ENCODE data around the gene CEP128. TPM values are rescaled to one million over a fixed set of nuclear protein-coding genes. Genes with fewer than 3 reads are reported as not detected.

The CEP128 gene
- total RNA-seq, 2 experiments from 2014 or later = 18.6 to 21.6 TPM

DNA sequence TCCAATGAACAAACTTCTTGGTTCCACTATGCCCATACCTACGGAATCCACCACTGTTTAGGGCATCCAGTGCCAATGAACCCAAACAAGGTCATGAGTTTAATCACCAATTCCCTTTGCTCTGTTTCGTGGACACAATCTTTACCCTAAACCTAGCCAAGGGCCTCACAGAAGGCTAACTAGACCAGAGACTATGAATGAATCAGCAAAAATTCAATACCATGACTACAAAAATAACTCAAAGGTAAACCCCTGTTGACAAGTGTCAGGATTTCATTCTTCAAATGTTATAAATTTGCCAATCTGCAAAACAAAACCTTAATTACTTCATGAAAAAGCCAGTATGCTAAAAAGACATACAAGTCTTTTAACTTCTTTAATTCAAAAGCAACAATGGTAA lies 96.7 kb downstream of the CEP128 start:
- H3K9me3 Mint-ChIP-seq (ENCODE audit: low read depth) = no peaks in the 10 kb centered on the region
- no peaks in the 10 kb centered on the region for H3K36me3 Mint-ChIP-seq (ENCODE audit: low read depth)
- POLR2A ChIA-PET = no interaction called here
- no peak overlapping the region for H3K27ac Mint-ChIP-seq
- intact Hi-C loops (cut with DNase I, micrococcal nuclease) = no loop called here
- H3K27me3 Mint-ChIP-seq = no peaks in the 10 kb centered on the region
- no peak for ATAC-seq
- CTCF ChIA-PET = no interaction called here
- no peak overlapping the region for H3K4me3 Mint-ChIP-seq
- DNase-seq = no peak
- no peaks in the 10 kb centered on the region for H3K4me1 Mint-ChIP-seq

GRCh38 chr14:80839743-80840142 lies 101.8 kb downstream of the CEP128 start:
- no peak overlapping the region for H3K4me3 Mint-ChIP-seq
- no peak overlapping the region for H3K27ac Mint-ChIP-seq
- H3K4me1 Mint-ChIP-seq = no peaks in the 10 kb centered on the region
- DNase-seq = no peak
- no peaks in the 10 kb centered on the region for H3K27me3 Mint-ChIP-seq
- intact Hi-C loops (cut with DNase I, micrococcal nuclease) = no loop called here
- ChIA-PET CTCF (interaction anchor here (4.2 kb wide), 1 partner anchor 10 kb away, joined by 19 read pairs; no protein-coding TSS in a partner anchor), POLR2A (no interaction called here)
- peaks cover 2% of the 10 kb centered on the region for H3K36me3 Mint-ChIP-seq (ENCODE audit: low read depth)
- ATAC-seq = no peak
- H3K9me3 Mint-ChIP-seq (ENCODE audit: low read depth) = no peaks in the 10 kb centered on the region

DNA sequence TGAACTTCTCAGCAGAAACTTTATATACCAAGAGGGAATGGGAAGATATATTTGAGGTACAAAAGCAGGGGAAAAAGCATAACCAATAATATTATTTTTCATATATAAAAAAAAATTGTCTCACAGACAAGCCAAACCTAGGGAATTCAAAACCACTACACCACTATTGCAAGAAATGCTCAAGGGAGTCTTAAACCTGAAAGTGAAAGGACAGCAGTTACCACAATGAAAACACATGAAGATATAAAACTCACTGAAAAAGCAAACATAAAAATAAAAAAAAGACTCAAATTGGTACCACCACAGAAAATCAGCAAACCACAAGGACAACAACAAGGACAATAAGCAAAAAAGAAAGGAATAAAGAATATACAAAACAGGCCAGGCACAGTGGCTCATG lies 131.9 kb downstream of the CEP128 start:
- CTCF ChIA-PET = no interaction called here
- Mint-ChIP-seq H3K27ac (no peak overlapping the region), H3K9me3 (ENCODE audit: low read depth) (peaks cover 28% of the 10 kb centered on the region), H3K36me3 (ENCODE audit: low read depth) (peaks cover 28% of the 10 kb centered on the region), H3K4me3 (no peak overlapping the region), H3K27me3 (no peaks in the 10 kb centered on the region), H3K4me1 (no peaks in the 10 kb centered on the region)
- POLR2A ChIA-PET = no interaction called here
- DNase-seq (no peak), ATAC-seq (no peak)
- intact Hi-C loops (cut with DNase I, micrococcal nuclease) = no loop called here

- H3K36me3 Mint-ChIP-seq (ENCODE audit: low read depth) = peaks cover 32% of the 10 kb centered on the region
- H3K27ac Mint-ChIP-seq = no peak overlapping the region
- CTCF ChIA-PET = no interaction called here
- no peaks in the 10 kb centered on the region for H3K27me3 Mint-ChIP-seq
- no peak for DNase-seq
- no peak for ATAC-seq
- H3K9me3 Mint-ChIP-seq (ENCODE audit: low read depth) = peaks cover 21% of the 10 kb centered on the region
- no peaks in the 10 kb centered on the region for H3K4me1 Mint-ChIP-seq
- POLR2A ChIA-PET = no interaction called here
- intact Hi-C loops (cut with DNase I, micrococcal nuclease) = no loop called here
- H3K4me3 Mint-ChIP-seq = no peak overlapping the region
These were observed 136.4 kb downstream of the CEP128 start for GRCh38 chr14:80805136-80805535.

DNA sequence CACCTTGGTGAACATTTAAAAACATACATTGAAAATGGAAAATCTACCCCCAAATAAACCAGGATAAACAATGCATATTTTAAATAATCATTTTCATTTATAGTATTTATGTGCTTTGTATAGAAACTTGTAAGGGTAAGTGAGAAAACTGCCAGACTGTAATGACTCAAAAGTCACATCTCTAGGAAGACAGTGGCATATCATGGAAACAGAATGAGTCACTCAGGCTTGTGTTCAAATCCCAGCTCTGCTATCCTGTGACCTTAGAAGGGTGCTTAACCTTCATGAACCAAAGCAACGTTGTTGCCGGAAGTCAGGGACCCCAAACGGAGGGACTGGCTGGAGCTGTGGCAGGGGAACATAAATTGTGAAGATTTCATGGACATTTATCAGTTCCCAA lies 142.7 kb downstream of the CEP128 start:
- no peak for DNase-seq
- H3K27me3 Mint-ChIP-seq = no peaks in the 10 kb centered on the region
- intact Hi-C loops (cut with DNase I, micrococcal nuclease) = no loop called here
- no peak overlapping the region for H3K27ac Mint-ChIP-seq
- peaks cover 22% of the 10 kb centered on the region for H3K36me3 Mint-ChIP-seq (ENCODE audit: low read depth)
- no peak overlapping the region for H3K4me3 Mint-ChIP-seq
- ATAC-seq = no peak
- ChIA-PET POLR2A (no interaction called here), CTCF (interaction anchor here (0.7 kb wide), 1 partner anchor 397 kb away, joined by 3 read pairs; no protein-coding TSS in a partner anchor)
- H3K4me1 Mint-ChIP-seq = no peaks in the 10 kb centered on the region
- H3K9me3 Mint-ChIP-seq (ENCODE audit: low read depth) = peaks cover 10% of the 10 kb centered on the region

GRCh38 chr14:80798211-80798610 lies 143.3 kb downstream of the CEP128 start:
- Mint-ChIP-seq H3K9me3 (ENCODE audit: low read depth) (peaks cover 10% of the 10 kb centered on the region), H3K36me3 (ENCODE audit: low read depth) (peaks cover 22% of the 10 kb centered on the region), H3K4me3 (no peak overlapping the region), H3K27ac (no peak overlapping the region), H3K4me1 (no peaks in the 10 kb centered on the region), H3K27me3 (no peaks in the 10 kb centered on the region)
- intact Hi-C loops (cut with DNase I, micrococcal nuclease) = no loop called here
- CTCF ChIA-PET = no interaction called here
- POLR2A ChIA-PET = no interaction called here
- ATAC-seq (no peak), DNase-seq (no peak)

DNA sequence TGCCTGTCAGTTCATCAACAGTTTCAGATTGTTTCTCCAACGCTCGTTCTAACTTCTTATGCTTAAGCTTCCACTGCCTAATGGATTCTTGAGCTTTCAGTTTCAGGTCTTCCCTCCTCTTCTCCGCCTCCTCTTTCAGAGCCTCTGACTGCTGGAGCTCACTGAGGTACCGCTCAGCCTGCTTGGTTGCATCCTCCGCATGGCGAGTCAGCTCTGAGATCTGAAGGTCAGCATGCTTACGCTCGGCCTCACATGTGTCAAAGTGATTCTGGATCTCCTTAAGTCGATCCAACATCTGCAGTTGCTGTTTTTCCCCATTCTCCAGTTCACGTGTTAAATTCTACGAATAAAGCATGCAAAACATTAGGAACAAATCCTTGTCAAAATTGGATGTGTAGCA lies 148.8 kb downstream of the CEP128 start:
- DNase-seq (no peak), ATAC-seq (no peak)
- POLR2A ChIA-PET = no interaction called here
- CTCF ChIA-PET = interaction anchor here (1.1 kb wide), 1 partner anchor 194 kb away, joined by 3 read pairs; no protein-coding TSS in a partner anchor
- Mint-ChIP-seq H3K4me3 (no peak overlapping the region), H3K27me3 (no peaks in the 10 kb centered on the region), H3K27ac (no peak overlapping the region), H3K4me1 (no peaks in the 10 kb centered on the region), H3K9me3 (ENCODE audit: low read depth) (no peaks in the 10 kb centered on the region), H3K36me3 (ENCODE audit: low read depth) (peaks cover 10% of the 10 kb centered on the region)
- intact Hi-C loops (cut with DNase I, micrococcal nuclease) = no loop called here

DNA sequence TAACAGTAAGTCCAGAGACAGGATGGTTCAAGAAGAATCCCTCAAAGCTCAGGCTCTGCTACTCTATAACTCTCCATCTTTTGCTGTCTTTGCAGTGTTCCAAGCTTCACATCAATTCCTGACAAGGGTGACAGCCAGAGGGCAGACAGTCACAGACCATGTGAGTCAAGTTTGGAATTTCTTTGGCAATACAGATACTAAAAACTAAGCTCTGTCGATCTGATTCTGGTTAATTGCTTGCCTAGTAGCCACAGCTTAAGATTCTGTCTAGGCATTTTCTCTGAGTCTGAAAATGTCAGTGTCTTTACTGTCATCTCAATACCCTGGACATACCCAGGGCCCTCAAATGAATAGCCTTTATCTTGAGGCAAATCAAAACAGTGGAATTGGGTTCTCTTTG lies 153.7 kb downstream of the CEP128 start:
- H3K27ac Mint-ChIP-seq = no peak overlapping the region
- no peak for DNase-seq

GRCh38 chr14:80784820-80785219 lies 156.7 kb downstream of the CEP128 start:
- H3K27ac Mint-ChIP-seq = no peak overlapping the region
- POLR2A ChIA-PET = no interaction called here
- no peaks in the 10 kb centered on the region for H3K4me1 Mint-ChIP-seq
- H3K36me3 Mint-ChIP-seq (ENCODE audit: low read depth) = peaks cover 17% of the 10 kb centered on the region
- H3K27me3 Mint-ChIP-seq = no peaks in the 10 kb centered on the region
- H3K9me3 Mint-ChIP-seq (ENCODE audit: low read depth) = no peaks in the 10 kb centered on the region
- CTCF ChIA-PET = interaction anchor here (0.7 kb wide), 1 partner anchor 1251 kb away, joined by 3 read pairs; no protein-coding TSS in a partner anchor
- intact Hi-C loops (cut with DNase I, micrococcal nuclease) = no loop called here
- ATAC-seq (no peak), DNase-seq (no peak)
- H3K4me3 Mint-ChIP-seq = no peak overlapping the region

More for the DNA sequence above, 153.7 kb downstream of the CEP128 start:
- Mint-ChIP-seq H3K27me3 (no peaks in the 10 kb centered on the region), H3K4me1 (no peaks in the 10 kb centered on the region), H3K36me3 (ENCODE audit: low read depth) (peaks cover 22% of the 10 kb centered on the region), H3K4me3 (no peak overlapping the region), H3K9me3 (ENCODE audit: low read depth) (no peaks in the 10 kb centered on the region)
- ChIA-PET CTCF (no interaction called here), POLR2A (no interaction called here)
- ATAC-seq = no peak
- intact Hi-C loops (cut with DNase I, micrococcal nuclease) = no loop called here

DNA sequence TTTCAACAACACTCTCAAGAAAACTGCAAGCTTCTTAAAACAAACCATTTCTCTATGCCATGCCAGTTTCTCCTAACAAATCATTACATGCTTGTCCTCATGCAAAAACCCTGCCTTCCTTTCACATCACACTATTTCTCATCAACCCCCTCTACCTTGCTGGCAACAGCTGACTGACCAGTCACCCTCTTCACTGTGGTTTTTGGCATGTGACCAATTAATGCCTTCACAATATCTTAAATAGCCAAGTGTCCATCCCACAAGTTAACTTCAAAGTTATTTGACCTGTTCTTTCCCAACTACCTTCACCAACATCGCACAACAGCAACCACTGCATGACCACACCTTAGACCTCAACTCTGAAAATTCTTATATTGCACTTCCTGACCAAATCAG lies 159.6 kb downstream of the CEP128 start:
- Mint-ChIP-seq H3K9me3 (ENCODE audit: low read depth) (no peaks in the 10 kb centered on the region), H3K27ac (no peak overlapping the region), H3K4me3 (no peak overlapping the region), H3K27me3 (no peaks in the 10 kb centered on the region), H3K4me1 (no peaks in the 10 kb centered on the region), H3K36me3 (ENCODE audit: low read depth) (peaks cover 14% of the 10 kb centered on the region)
- intact Hi-C loops (cut with DNase I, micrococcal nuclease) = no loop called here
- ATAC-seq (no peak), DNase-seq (no peak)
- ChIA-PET CTCF (no interaction called here), POLR2A (no interaction called here)

GRCh38 chr14:80780500-80780899 lies 161.0 kb downstream of the CEP128 start:
- Mint-ChIP-seq H3K4me1 (no peaks in the 10 kb centered on the region), H3K36me3 (ENCODE audit: low read depth) (peaks cover 13% of the 10 kb centered on the region), H3K27ac (no peak overlapping the region), H3K9me3 (ENCODE audit: low read depth) (no peaks in the 10 kb centered on the region), H3K27me3 (no peaks in the 10 kb centered on the region), H3K4me3 (no peak overlapping the region)
- POLR2A ChIA-PET = interaction anchor here (0.6 kb wide), 2 partner anchors 54 to 232 kb away, joined by 3 to 5 read pairs; no protein-coding TSS in a partner anchor
- CTCF ChIA-PET = interaction anchor here (1.2 kb wide), 1 partner anchor 9 kb away, joined by 3 read pairs; no protein-coding TSS in a partner anchor
- intact Hi-C loops (cut with DNase I, micrococcal nuclease) = no loop called here
- DNase-seq (no peak), ATAC-seq (no peak)

DNA sequence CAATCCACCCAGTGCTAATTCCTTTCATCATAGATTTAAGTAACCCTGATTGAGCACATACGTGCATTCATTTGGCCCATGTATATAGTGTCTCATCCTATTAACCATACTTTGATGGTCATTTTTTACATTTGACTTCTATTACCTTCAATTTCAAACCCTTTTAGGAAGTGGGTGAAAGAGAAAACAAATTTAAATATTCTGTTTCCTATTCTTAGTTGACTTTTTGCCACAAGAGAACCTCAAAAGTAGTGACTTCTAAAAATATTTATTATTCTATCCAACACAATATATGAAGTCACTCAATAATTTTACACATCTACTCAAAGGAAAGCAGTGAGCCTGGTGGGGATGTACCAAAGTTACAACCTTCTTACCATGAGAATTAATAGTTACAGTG lies 164.9 kb downstream of the CEP128 start:
- Mint-ChIP-seq H3K4me1 (no peaks in the 10 kb centered on the region), H3K27ac (no peak overlapping the region), H3K27me3 (no peaks in the 10 kb centered on the region), H3K9me3 (ENCODE audit: low read depth) (no peaks in the 10 kb centered on the region), H3K4me3 (no peak overlapping the region), H3K36me3 (ENCODE audit: low read depth) (peaks cover 13% of the 10 kb centered on the region)
- intact Hi-C loops (cut with DNase I, micrococcal nuclease) = no loop called here
- DNase-seq = no peak
- ATAC-seq = no peak
- ChIA-PET CTCF (no interaction called here), POLR2A (no interaction called here)

DNA sequence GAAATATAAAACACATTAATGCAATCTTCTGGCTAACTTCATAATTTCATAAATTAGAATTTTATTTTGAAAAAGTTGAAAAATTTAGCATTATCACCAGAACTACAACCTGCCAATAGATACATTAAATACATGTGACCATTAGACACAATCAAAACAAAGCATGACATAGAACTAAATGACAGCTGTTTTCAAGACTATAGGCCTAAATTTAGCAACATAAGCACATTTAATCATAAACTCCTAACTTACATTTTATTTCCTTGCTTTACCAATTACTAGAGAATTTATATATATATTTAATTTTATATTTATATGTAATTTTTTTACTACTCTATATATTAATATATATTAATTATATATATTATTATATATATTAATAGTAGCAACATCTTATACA lies 165.4 kb downstream of the CEP128 start:
- no peaks in the 10 kb centered on the region for H3K9me3 Mint-ChIP-seq (ENCODE audit: low read depth)
- ChIA-PET CTCF (no interaction called here), POLR2A (no interaction called here)
- no peak overlapping the region for H3K27ac Mint-ChIP-seq
- no peak overlapping the region for H3K4me3 Mint-ChIP-seq
- H3K4me1 Mint-ChIP-seq = no peaks in the 10 kb centered on the region
- H3K27me3 Mint-ChIP-seq = no peaks in the 10 kb centered on the region
- intact Hi-C loops (cut with DNase I, micrococcal nuclease) = no loop called here
- peaks cover 13% of the 10 kb centered on the region for H3K36me3 Mint-ChIP-seq (ENCODE audit: low read depth)
- no peak for DNase-seq
- no peak for ATAC-seq
